Retinal pigment epithelial cell (primary cell): ENCODE data around the gene AMPH.

Source experiments
- DNase-seq: peaks from one replicate; pipeline ENCODE4 v3.0.0-alpha.2; 2010; ENCODE audit warnings: low read depth
- H3K4me3 ChIP-seq: 2 replicates; pipeline ENCODE4 v1.5.1; 2011; ENCODE audit warnings: mild to moderate bottlenecking, low read length, control low read depth, moderate library complexity
- TF ChIP-seq, protein P1 (sequence below): conservative IDR thresholded peaks from 2 replicates; pipeline ENCODE4 v1.5.1; 2011; ENCODE audit warnings: low read depth, low read length, control low read depth, inconsistent platforms

Gene AMPH

DNA sequence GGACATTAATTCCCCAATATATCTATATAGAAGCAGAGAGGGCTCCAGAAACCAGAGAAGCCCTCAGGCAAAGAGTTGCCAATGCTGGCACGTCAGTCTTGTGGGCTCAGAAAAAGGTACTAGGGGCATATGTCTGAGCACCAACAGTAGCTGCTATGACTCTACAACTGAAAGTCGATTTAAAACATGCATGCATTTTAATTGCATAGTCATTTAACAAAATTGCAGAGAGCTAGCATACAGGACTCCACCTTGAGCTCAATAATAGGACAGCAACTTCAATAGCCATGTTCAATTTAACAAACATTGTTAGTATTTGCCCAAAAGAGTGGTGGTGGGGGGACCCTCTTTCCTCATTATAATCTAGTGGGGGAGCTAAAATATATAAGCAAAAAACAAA, 126.5 kb downstream of the AMPH start:
- no peak overlapping the region for H3K4me3 ChIP-seq
- TF ChIP-seq, protein P1, sequence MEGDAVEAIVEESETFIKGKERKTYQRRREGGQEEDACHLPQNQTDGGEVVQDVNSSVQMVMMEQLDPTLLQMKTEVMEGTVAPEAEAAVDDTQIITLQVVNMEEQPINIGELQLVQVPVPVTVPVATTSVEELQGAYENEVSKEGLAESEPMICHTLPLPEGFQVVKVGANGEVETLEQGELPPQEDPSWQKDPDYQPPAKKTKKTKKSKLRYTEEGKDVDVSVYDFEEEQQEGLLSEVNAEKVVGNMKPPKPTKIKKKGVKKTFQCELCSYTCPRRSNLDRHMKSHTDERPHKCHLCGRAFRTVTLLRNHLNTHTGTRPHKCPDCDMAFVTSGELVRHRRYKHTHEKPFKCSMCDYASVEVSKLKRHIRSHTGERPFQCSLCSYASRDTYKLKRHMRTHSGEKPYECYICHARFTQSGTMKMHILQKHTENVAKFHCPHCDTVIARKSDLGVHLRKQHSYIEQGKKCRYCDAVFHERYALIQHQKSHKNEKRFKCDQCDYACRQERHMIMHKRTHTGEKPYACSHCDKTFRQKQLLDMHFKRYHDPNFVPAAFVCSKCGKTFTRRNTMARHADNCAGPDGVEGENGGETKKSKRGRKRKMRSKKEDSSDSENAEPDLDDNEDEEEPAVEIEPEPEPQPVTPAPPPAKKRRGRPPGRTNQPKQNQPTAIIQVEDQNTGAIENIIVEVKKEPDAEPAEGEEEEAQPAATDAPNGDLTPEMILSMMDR: no peak
- no peak for DNase-seq

DNA sequence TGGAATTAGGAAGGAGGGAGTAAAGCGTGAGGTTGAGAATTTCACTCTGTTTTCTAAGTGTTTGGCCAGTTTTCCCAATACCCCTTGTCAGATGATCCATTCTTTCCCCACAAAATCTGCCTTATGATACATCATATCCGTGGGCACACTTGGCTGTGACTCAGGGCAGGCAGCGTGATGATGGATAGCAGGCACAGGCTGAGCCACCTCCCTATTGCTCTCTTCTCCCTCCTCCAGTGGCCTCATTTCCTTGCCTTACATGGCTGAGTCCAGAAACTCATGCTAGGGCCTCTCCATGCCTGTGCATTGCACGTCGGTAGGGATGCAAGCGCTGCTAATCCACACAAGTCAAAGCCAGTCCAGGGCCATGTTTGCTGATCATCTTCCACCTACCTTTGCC, 128.3 kb downstream of the AMPH start:
- TF ChIP-seq, protein P1: no peak
- DNase-seq: no peak
- H3K4me3 ChIP-seq: no peak overlapping the region

GRCh38 chr7:38502289-38502688, 128.9 kb downstream of the AMPH start:
- DNase-seq: no peak
- TF ChIP-seq, protein P1: no peak
- H3K4me3 ChIP-seq: no peak overlapping the region

DNA sequence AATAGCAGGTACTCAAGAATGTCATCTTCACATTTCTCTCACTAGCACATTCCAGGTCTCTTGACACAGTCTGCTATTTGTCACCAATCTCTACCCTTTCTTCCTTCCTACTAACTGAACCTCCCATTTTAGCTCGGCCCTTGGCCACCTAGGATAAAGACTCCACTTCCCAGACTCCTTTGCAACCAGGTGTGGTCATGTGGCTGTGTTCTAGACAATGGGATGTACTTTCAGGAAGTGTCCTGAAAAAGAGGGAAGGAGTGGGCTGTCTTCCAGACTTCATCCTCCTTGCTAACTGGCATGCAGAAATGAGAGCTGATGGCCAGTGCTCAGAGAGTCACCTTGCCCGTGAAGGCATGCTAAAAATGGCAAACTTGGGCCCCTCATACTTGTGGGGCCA, 139.2 kb downstream of the AMPH start:
- TF ChIP-seq, protein P1: no peak
- no peak for DNase-seq

GRCh38 chr7:38482521-38482920, 148.7 kb downstream of the AMPH start:
- DNase-seq: no peak
- TF ChIP-seq, protein P1: no peak

More for the DNA sequence above, 139.2 kb downstream of the AMPH start:
- H3K4me3 ChIP-seq: no peak overlapping the region

GRCh38 chr7:38481401-38481800, 149.8 kb downstream of the AMPH start:
- DNase-seq: no peak
- TF ChIP-seq, protein P1: no peak
- H3K4me3 ChIP-seq: no peak overlapping the region

More at GRCh38 chr7:38482521-38482920, 148.7 kb downstream of the AMPH start:
- no peak overlapping the region for H3K4me3 ChIP-seq

DNA sequence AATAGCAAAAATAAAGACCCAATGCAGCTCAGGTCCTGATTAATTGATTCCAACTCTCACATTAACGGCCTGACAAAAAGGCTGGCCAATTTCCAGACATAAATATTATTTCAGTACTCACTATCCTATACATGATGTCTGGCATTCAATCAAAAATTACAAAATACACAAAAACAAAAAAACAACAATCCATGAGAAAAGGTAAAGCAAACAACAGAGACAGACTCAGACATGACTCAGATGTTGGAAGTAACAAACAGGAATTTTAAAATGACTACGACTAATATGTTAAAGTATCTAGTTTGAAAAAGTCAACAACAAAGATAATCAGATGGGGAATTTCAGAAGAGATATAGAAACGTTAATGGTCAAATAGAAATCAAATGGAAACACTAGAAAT, 152.8 kb downstream of the AMPH start:
- H3K4me3 ChIP-seq: no peak overlapping the region
- no peak for DNase-seq
- TF ChIP-seq, protein P1: no peak
